Epithelial cell of proximal tubule (primary cell): ENCODE data around the gene AFF3. TPM values are rescaled to one million over a fixed set of nuclear protein-coding genes. Genes with fewer than 3 reads are reported as not detected.

Experiments
- DNase-seq: peaks from one replicate; pipeline ENCODE4 v3.0.0-alpha.2; 2011; ENCODE audit warnings: low read depth
- H3K4me3 ChIP-seq: 2 replicates; pipeline ENCODE4 v1.5.1; 2011; ENCODE audit warnings: low read depth, mild to moderate bottlenecking, low read length
- total RNA-seq: library from RNA; depleted of rRNA; stranded (reverse); fragments of >200 nt; gene quantifications from 2 replicates; pipeline ENCODE4 v1.2.3, GENCODE V29; 2015
- TF ChIP-seq, protein P1 (sequence below): conservative IDR thresholded peaks from 2 replicates; pipeline ENCODE4 v1.5.1; 2012; ENCODE audit warnings: low read depth, mild to moderate bottlenecking, low read length

AFF3 gene
- total RNA-seq, 1 donor from 2014 or later, result 0.35 TPM

DNA sequence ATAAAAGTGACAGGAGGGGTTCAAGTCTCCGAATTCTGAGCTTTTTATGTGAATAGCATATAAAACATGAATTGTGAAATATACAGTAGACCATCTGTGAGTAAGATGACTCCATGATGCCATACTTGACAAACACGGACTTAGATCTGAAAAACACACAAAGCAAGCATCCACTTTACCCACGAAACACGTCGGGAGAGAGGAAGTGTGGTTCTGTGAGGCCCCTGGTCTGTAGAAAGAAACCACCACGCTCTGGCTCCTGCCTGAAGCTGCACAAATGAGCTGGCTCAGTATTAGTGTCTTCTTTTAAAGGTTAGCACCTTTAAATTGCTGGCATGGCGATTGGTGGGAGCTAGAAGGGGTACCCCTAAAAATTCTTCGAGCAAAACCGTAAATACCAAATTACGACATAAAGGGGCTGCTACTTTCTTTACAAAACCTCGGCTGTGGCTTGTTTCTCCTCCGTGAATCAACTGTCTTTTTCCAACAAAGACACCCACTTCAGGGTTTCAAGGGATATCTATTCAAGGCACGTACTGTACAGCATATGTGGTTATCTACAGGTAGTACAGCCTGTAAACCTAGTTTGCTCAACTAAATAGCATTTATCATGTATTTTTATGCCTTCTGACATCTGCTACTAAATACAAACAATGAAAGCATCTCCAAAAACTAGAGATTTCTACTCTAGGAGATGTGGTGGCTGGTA, 70.9 kb downstream of the AFF3 start:
- H3K4me3 ChIP-seq, result no peak overlapping the region
- DNase-seq, result no peak
- TF ChIP-seq, protein P1, sequence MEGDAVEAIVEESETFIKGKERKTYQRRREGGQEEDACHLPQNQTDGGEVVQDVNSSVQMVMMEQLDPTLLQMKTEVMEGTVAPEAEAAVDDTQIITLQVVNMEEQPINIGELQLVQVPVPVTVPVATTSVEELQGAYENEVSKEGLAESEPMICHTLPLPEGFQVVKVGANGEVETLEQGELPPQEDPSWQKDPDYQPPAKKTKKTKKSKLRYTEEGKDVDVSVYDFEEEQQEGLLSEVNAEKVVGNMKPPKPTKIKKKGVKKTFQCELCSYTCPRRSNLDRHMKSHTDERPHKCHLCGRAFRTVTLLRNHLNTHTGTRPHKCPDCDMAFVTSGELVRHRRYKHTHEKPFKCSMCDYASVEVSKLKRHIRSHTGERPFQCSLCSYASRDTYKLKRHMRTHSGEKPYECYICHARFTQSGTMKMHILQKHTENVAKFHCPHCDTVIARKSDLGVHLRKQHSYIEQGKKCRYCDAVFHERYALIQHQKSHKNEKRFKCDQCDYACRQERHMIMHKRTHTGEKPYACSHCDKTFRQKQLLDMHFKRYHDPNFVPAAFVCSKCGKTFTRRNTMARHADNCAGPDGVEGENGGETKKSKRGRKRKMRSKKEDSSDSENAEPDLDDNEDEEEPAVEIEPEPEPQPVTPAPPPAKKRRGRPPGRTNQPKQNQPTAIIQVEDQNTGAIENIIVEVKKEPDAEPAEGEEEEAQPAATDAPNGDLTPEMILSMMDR, result no peak

DNA sequence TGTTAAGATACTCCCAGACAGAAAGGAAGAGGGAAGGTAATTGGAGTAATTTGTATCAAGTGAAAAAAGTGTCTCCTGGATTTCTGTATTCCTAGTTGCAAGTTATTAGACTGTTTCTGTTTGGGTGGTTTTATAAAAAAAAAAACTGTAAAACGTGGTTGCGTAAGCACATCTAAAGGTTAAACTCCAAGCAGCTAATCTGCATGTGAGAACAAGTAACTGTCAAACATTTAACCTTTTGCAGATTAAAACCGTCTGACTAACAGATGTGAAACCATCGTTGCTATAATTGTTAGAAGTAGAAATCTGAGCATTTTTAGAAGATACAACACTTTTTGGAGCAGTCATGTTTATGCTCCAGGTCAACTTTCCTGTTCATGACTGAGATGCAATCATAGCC, 72.3 kb downstream of the AFF3 start:
- H3K4me3 ChIP-seq, result no peak overlapping the region
- DNase-seq, result peak; percentile 61
- TF ChIP-seq, protein P1, result no peak

DNA sequence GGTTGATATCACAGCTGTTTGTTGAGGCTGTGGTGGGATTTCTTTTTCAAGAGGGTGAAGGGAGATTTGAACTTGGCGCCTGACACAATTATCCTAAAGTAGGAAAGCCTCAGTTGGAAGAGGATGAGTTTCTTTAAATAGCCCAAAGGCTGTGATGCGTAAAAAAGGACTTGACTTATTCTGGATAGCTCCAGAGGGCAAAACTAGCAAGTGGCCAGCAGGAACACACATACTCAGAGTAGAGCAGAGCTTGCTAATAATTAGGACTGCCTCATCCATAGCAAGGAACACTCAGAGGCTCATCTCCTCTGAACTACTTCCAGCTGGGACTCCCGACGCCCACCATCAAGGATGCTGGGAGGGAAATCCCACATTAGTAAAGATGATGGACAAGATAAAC, 74.0 kb downstream of the AFF3 start:
- DNase-seq, result no peak
- no peak overlapping the region for H3K4me3 ChIP-seq
- TF ChIP-seq, protein P1, result no peak

GRCh38 chr2:100067784-100068183, 74.6 kb downstream of the AFF3 start:
- no peak overlapping the region for H3K4me3 ChIP-seq
- no peak for DNase-seq
- TF ChIP-seq, protein P1, result no peak

- DNase-seq, result no peak
- H3K4me3 ChIP-seq, result no peak overlapping the region
- TF ChIP-seq, protein P1, result no peak
Observed at GRCh38 chr2:100066856-100067255, 75.5 kb downstream of the AFF3 start.

GRCh38 chr2:100066246-100066645, 76.1 kb downstream of the AFF3 start:
- no peak for DNase-seq
- TF ChIP-seq, protein P1, result no peak
- no peak overlapping the region for H3K4me3 ChIP-seq
